OCI-LY3 (cell line): ENCODE data around the gene MAD1L1.

Experiments
- EZH2phosphoT487 ChIP-seq: fragments of 200-600 bp; shearing (Covaris generic); IDR thresholded peaks from 2 replicates; pipeline ENCODE4 v1.6.1; 2018; ENCODE audit warnings: antibody characterized with exemption, mixed run types, low read depth
- TF ChIP-seq, protein P1 (sequence below): fragments of 200-600, 300-600 bp; sonication (generic); IDR thresholded peaks from 2 replicates; pipeline ENCODE4 v1.5.1; 2014; ENCODE audit warnings: antibody characterized with exemption, low read length, low read depth

DNA sequence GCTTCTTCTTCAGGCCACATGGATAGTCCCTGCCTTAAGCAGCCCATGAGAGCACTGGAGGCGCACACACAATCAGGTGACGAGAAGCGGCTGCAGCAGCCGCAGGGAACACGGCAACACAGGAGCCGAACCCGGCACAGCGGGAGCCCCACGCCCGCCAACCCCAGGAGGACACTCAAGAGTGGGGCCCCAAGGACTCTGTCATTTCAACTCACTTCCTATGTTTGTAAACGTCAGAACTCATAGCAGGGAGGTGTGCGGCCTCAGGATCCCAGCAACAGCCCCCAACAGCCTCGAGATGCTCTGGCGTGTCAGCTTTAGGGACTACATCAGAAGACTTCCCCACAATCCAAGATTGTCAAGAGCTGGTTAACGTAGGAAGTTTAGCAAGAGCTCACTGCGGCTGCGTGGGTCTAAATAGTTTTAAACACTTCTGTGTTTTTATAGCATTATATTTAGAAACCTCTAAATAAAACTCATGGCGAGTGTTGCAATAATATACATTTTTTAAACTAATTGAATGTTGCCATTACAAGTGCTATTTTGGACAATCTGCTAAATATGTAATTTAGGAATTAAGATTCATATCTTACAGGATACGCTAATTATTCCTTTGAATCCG, 123.4 kb downstream of the MAD1L1 start:
- TF ChIP-seq, protein P1, sequence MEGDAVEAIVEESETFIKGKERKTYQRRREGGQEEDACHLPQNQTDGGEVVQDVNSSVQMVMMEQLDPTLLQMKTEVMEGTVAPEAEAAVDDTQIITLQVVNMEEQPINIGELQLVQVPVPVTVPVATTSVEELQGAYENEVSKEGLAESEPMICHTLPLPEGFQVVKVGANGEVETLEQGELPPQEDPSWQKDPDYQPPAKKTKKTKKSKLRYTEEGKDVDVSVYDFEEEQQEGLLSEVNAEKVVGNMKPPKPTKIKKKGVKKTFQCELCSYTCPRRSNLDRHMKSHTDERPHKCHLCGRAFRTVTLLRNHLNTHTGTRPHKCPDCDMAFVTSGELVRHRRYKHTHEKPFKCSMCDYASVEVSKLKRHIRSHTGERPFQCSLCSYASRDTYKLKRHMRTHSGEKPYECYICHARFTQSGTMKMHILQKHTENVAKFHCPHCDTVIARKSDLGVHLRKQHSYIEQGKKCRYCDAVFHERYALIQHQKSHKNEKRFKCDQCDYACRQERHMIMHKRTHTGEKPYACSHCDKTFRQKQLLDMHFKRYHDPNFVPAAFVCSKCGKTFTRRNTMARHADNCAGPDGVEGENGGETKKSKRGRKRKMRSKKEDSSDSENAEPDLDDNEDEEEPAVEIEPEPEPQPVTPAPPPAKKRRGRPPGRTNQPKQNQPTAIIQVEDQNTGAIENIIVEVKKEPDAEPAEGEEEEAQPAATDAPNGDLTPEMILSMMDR: no peak
- no peak for TF ChIP-seq EZH2phosphoT487
